ENCODE results near the gene BPGM.

The BPGM gene

GRCh38 chr7:134720091-134720935 lies 73.7 kb downstream of the BPGM start:
- DNase-seq (ENCODE audit: low read depth in 2 of 2) = no peak

GRCh38 chr7:134721171-134721570 lies 74.5 kb downstream of the BPGM start:
- no peak for DNase-seq (ENCODE audit: low read depth in 2 of 2)

DNA sequence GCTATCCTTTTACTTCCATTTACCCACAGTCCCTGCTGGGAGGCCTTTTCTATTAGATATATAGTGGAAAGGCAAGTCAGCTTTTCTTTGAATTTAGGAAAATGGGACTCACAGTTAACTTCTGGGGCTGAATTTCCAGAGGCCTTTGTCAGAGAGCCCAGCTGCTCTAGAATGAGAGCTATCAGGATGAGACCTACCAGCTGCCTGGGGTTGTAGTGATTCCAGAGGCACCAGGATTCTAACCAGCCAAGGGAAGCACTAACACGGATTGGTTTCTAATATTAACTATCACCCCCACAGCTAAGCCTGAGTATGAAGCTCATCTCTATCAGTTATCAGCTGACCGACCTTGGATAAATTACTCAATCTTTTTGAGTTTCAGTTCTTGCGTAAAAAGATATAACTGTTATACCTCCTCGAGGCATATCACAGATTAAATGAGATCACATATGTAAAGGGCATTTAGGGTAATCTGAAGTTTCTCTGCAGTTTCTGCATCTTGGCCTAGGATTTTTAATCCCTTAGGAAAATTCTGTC lies 76.2 kb downstream of the BPGM start:
- DNase-seq (ENCODE audit: low read depth in 2 of 2) = no peak

DNA sequence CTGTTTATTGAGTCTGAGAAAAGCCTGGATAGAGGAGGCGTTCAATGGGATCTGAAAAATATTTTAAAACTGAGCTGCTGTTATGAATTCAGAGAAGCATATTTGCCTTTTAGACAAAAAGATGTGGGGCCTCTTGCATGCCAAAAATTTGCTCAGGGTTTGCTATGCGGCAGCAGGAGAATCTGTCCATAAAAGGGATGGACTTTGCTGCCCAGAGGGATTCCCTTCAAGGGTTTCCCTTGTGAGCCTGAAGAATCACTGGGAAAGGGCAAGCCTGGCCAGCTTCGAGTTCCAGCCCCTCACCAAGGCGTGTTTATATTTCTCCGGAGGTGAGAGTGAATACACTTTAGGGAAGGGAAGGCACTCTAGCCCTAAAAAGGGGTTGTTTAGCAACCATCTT lies 77.2 kb downstream of the BPGM start:
- DNase-seq (ENCODE audit: low read depth in 2 of 2) = no peak

- DNase-seq (ENCODE audit: low read depth in 2 of 2) = no peak
Observed at GRCh38 chr7:134724606-134725005, 78.0 kb downstream of the BPGM start.

DNA sequence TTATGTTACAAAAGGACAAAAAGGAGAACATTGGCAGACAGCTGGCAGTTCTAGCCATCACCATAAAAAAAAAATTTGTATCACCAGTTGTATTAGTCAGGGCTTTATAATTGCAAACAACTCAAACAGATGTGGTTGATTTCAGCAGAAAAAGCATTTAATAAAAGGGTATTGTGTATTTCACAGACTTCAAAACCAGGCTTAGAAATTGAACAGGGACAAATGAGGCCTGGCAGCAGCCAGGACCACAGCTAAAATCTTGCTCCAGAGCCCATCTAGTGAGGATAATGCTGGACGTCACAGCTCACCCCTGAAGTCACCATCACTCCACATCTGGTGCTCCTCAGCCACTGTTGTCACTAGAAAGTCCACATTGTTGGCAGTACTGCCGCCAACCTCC lies 79.9 kb downstream of the BPGM start:
- no peak for DNase-seq (ENCODE audit: low read depth in 2 of 2)

- no peak for DNase-seq (ENCODE audit: low read depth in 2 of 2)
Observed at GRCh38 chr7:134727711-134728110, 81.1 kb downstream of the BPGM start.

Measured in stimulated activated CD4-positive, alpha-beta T cell treated with anti-CD3 and anti-CD28 coated beads, Interleukin-4, amount 100 ng/mL, for 48 hours (primary cell).